Right atrium auricular region (tissue), 2 donors: ENCODE measurements around the gene B3GALT4. TPM values are rescaled to one million over a fixed set of nuclear protein-coding genes. Genes with fewer than 3 reads are reported as not detected.
A peak's percentile ranks its signal among the peaks of the same experiment; 100 is the strongest.

Experiments
- DNase-seq: peaks from one replicate; pipeline ENCODE4 v3.0.0-alpha.2; 2019; ENCODE audit warnings: low spot score
- H3K27ac ChIP-seq, 2 donors: fragments of 200-600 bp; sonication (generic); 1 replicate in 1 of 2; 2 replicates in 1 of 2; pipeline ENCODE4 v1.5.1; 2016 to 2019
- H3K27me3 ChIP-seq, 2 donors: fragments of 200-600 bp; sonication (generic); one replicate each; pipeline versions ENCODE4 v1.5.1 to v1.6.0; 2017 to 2019
- H3K36me3 ChIP-seq: fragments of 200-600 bp; sonication (generic); one replicate; pipeline ENCODE4 v1.5.1; 2016
- H3K4me1 ChIP-seq, 2 donors: fragments of 200-600 bp; sonication (generic); one replicate each; pipeline versions ENCODE4 v1.5.1 to v1.6.0; 2017 to 2019
- H3K4me3 ChIP-seq, 2 donors: fragments of 200-600 bp; sonication (generic); 1 replicate in 1 of 2; 2 replicates in 1 of 2; pipeline ENCODE4 v1.5.1; 2017 to 2019; ENCODE audit warnings: mild to moderate bottlenecking in 1 of 2, moderate library complexity in 1 of 2
- H3K9me3 ChIP-seq, 2 donors: fragments of 200-600 bp; sonication (generic); one replicate each; pipeline ENCODE4 v1.5.1; 2019
- total RNA-seq, 2 donors: library from RNA; depleted of rRNA; stranded (reverse); fragments of >200 nt; gene quantifications; one replicate each; pipeline ENCODE4 v1.1.0, GENCODE V29; 2016
- TF ChIP-seq, protein P1 (sequence below), 2 donors: fragments of 200-600 bp; sonication (generic); IDR thresholded peaks; one replicate each; pipeline ENCODE4 v1.5.1; 2019; ENCODE audit warnings: antibody characterized with exemption in 2 of 2

The B3GALT4 gene, protein sequence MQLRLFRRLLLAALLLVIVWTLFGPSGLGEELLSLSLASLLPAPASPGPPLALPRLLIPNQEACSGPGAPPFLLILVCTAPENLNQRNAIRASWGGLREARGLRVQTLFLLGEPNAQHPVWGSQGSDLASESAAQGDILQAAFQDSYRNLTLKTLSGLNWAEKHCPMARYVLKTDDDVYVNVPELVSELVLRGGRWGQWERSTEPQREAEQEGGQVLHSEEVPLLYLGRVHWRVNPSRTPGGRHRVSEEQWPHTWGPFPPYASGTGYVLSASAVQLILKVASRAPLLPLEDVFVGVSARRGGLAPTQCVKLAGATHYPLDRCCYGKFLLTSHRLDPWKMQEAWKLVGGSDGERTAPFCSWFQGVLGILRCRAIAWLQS
- total RNA-seq: 10 to 100 TPM in 1 of 2 donors, 1 to 10 TPM in 1; 9.4 to 12.1 TPM

DNA sequence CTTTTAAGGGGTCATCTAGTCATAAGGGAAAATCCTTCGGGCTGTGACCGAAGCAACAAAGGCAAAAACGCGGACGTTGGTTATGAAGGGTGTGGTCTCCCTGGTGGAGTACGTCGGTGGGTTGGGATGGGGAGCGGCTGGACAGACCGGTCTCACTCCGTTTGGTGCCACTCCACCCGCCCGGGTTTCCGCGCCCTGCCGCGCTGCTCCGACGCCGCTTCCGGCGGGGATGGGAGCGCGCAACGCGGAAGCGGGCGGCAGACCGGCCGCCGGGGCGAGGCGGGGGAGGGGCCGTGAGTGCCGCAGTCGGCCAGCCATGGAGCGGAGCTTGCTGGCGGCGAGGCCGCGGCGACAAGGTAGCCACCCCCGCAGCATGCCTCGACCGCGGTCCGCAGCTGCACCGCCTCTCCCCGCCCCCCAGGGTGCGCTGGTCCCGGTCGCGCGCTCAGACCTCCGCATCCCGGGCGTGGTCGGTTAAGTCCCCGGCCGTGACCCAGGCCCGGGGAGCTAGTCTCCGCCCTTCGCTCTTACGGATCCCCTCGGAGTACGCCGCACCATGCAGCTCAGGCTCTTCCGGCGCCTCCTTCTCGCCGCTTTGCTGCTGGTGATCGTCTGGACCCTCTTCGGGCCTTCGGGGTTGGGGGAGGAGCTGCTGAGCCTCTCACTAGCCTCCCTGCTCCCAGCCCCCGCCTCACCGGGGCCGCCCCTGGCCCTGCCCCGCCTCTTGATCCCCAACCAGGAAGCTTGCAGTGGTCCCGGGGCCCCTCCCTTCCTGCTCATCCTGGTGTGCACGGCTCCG lies at the start of gene B3GALT4:
Gene B3GALT4, plus strand, starts transcription at position 260 of the 799 bp plus-strand sequence. Its CDS starts 297 bp downstream, at position 557.
- H3K9me3 ChIP-seq: no peaks in the 10 kb centered on the region
- TF ChIP-seq, protein P1, sequence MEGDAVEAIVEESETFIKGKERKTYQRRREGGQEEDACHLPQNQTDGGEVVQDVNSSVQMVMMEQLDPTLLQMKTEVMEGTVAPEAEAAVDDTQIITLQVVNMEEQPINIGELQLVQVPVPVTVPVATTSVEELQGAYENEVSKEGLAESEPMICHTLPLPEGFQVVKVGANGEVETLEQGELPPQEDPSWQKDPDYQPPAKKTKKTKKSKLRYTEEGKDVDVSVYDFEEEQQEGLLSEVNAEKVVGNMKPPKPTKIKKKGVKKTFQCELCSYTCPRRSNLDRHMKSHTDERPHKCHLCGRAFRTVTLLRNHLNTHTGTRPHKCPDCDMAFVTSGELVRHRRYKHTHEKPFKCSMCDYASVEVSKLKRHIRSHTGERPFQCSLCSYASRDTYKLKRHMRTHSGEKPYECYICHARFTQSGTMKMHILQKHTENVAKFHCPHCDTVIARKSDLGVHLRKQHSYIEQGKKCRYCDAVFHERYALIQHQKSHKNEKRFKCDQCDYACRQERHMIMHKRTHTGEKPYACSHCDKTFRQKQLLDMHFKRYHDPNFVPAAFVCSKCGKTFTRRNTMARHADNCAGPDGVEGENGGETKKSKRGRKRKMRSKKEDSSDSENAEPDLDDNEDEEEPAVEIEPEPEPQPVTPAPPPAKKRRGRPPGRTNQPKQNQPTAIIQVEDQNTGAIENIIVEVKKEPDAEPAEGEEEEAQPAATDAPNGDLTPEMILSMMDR (IDR thresholded peaks at IDR 0.05): peak; percentile 48 to 72
- H3K27me3 ChIP-seq: no peaks in the 10 kb centered on the region
- DNase-seq: peak; percentile 77
- peaks cover 0 to 54% of the 10 kb centered on the region in 2 donors for H3K4me1 ChIP-seq
- H3K4me3 ChIP-seq: peak within 1 kb of the TSS; percentile 69 to 75
- H3K36me3 ChIP-seq: peaks cover 44% of the 10 kb centered on the region
- H3K27ac ChIP-seq: peak within 1 kb of the TSS; percentile 88 to 92

DNA sequence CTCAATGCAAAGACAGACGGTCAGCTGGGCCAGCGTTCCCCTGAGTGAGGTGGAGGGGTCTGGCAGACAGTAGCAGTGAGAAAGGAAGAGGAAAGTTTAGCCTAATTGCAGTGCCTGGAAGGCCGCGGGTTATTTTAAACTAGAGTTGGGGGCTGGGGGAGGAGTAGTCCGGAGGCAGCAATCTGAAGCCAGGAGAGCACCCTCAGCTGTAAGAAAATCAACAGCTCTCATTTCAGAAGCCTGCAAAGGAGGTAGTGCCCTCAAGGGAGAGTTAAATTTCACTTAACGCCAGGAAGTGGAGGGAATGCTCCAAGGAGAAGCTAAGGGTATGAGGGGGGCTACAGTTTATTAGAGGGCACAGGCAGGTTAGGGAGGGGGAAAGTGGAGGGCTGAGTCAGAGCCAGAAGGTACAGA lies 41.7 kb upstream of the B3GALT4 start:
- no peaks in the 10 kb centered on the region for H3K4me1 ChIP-seq
- H3K4me3 ChIP-seq: no peak overlapping the region
- H3K27ac ChIP-seq: no peak overlapping the region
- H3K27me3 ChIP-seq: no peaks in the 10 kb centered on the region
- DNase-seq: no peak
- H3K36me3 ChIP-seq: no peaks in the 10 kb centered on the region
- TF ChIP-seq, protein P1 (IDR thresholded peaks at IDR 0.05): no peak
- no peaks in the 10 kb centered on the region for H3K9me3 ChIP-seq

DNA sequence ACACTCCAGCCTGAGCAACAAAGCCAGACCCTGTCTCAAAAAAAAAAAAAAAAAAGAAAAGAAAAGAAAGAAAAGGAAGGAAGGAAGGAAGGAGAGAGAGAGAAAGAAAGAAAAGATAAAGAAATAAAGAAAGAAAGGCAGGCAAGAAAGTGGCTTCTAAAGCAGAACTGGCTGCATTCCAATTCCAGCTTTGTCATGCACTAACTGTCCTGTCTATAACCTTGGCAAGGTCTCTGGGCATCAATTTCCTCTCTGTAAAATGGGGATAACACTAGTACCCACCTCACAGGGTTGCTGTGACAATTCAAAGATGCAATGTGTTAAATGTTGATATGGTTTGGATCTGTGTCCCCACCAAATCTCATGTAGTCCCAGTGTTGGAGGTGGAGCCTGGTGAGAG lies 40.6 kb upstream of the B3GALT4 start:
- H3K9me3 ChIP-seq: no peaks in the 10 kb centered on the region
- TF ChIP-seq, protein P1 (IDR thresholded peaks at IDR 0.05): no peak
- no peak overlapping the region for H3K4me3 ChIP-seq
- H3K27ac ChIP-seq: no peak overlapping the region
- H3K4me1 ChIP-seq: no peaks in the 10 kb centered on the region
- no peaks in the 10 kb centered on the region for H3K27me3 ChIP-seq
- no peak for DNase-seq
- H3K36me3 ChIP-seq: no peaks in the 10 kb centered on the region

DNA sequence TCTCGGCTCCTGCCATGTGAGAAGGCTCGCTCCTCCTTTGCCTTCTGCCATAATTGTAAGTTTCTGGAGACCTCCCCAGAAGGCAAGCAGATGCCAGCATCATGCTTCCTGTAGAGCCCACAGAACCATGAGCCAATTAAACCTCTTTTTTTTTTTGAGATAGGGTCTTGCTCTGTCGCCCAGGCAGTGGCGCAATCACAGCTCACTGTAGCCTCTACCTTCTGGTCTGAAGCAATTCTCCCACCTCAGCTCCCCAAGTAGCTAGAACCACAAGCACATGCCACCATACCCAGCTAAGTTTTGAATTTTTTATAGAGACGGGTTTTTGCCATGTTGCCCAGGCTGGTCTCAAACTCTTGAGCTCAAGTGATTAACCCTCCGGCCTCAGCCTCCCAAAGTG lies 40.1 kb upstream of the B3GALT4 start:
- H3K4me3 ChIP-seq: no peak overlapping the region
- no peaks in the 10 kb centered on the region for H3K9me3 ChIP-seq
- TF ChIP-seq, protein P1 (IDR thresholded peaks at IDR 0.05): no peak
- H3K27ac ChIP-seq: no peak overlapping the region
- H3K36me3 ChIP-seq: no peaks in the 10 kb centered on the region
- no peak for DNase-seq
- H3K27me3 ChIP-seq: no peaks in the 10 kb centered on the region
- no peaks in the 10 kb centered on the region for H3K4me1 ChIP-seq

DNA sequence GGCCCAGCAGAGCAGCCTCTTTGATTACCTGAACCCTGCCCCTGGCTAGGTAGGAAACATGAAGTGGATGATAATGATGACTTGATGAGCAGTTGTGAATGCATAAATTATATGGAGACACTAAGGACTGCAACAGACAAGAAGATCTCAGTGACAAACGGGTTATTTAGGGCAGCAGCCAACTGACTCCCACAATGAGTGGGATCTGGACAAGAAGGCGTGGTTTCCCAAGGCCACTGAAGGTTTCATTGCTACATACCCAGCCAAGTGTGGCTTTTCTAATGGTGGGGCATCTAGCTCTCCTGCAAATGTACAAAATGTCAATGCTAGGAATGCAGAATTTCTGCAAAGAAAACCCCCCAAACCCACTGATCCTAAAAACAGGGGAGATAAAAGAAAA lies 39.2 kb upstream of the B3GALT4 start:
- H3K4me3 ChIP-seq: no peak overlapping the region
- no peaks in the 10 kb centered on the region for H3K27me3 ChIP-seq
- H3K36me3 ChIP-seq: no peaks in the 10 kb centered on the region
- no peaks in the 10 kb centered on the region for H3K4me1 ChIP-seq
- no peaks in the 10 kb centered on the region for H3K9me3 ChIP-seq
- TF ChIP-seq, protein P1 (IDR thresholded peaks at IDR 0.05): no peak
- no peak overlapping the region for H3K27ac ChIP-seq
- no peak for DNase-seq
